ENCODE results near the gene GOLIM4.
A peak's percentile ranks its signal among the peaks of the same experiment; 100 is the strongest.

Gene GOLIM4

DNA sequence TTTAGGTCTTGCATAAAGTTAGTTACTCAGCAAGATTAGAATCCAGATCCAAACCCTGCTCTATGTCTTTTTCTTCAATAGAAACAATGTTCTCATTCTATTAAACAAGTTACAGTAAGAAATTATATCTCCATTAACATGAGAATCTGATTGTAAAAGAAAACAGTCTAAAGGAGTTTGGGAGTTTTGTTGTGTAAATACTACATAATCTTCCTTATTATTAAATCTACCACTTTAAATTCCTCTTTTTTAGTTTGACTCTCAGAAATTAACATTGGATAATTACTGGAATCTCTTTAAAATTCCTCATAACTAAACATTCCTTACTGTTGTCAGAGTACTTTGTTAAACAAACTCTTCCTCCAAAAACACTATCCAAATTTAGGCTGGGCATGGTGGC is 1.7 kb upstream of the GOLIM4 start:
- no peak for DNase-seq

GRCh38 chr3:168096210-168096652 is 507 bp upstream of the GOLIM4 start:
- DNase-seq, result no peak

GRCh38 chr3:168094877-168095610 is 680 bp downstream of the GOLIM4 start:
- peak; percentile 4 for DNase-seq

DNA sequence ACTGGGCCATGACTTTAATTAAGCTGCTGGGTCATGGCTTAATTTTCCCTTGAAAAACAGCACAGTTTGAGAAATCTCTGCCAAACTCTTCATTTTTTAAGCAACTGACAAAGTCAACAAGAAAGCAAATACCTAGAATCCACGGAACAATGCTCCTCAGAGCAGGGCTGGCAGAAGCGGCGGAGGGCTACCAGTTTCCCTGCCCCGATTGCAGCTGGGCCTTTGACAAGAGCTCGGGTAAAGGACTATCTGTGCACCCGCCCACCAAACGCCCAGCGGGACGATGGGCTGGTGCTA is 1.2 kb downstream of the GOLIM4 start:
- no peak for DNase-seq

GRCh38 chr3:168093790-168094189 is 1.9 kb downstream of the GOLIM4 start:
- DNase-seq, result no peak

DNA sequence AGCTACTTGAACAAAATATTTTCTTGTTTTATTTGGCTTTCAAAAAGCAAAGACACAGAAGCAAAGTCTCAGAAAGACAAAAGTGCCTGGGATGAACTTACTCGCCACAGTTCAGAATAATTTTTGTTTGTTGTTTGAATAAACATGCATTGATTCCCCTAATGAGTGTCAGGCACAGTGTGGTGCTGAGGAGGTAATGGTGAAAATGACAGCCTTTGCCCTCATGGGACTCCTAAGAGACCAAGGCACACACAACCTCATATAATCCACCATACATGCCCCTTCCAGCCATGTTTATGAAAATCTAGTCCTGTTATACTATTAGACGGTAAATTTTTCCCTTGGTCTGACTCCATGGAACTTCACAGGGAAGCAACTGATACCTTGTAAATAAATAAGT is 2.5 kb downstream of the GOLIM4 start:
- DNase-seq, result no peak

DNA sequence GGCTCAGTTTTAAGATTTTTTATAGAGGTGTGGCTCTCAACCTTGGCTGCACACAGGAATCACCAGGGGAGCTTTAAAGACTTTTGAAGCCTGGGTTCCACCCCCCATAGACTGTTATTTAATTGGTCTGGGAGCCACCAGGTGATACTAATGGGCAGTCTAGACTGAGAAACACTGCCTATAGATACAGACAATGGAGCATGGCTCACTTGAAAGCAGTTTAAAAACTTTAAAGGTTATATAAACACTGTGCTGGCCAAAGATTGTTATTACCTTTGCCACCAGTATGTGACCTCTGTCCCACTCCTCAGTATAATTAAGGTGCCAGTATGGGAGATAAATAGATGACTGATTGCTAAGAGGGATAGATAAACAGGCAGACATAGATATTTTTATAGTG is 3.8 kb downstream of the GOLIM4 start:
- DNase-seq, result no peak

- no peak for DNase-seq
These were observed 4.3 kb downstream of the GOLIM4 start for GRCh38 chr3:168091302-168091858.

DNA sequence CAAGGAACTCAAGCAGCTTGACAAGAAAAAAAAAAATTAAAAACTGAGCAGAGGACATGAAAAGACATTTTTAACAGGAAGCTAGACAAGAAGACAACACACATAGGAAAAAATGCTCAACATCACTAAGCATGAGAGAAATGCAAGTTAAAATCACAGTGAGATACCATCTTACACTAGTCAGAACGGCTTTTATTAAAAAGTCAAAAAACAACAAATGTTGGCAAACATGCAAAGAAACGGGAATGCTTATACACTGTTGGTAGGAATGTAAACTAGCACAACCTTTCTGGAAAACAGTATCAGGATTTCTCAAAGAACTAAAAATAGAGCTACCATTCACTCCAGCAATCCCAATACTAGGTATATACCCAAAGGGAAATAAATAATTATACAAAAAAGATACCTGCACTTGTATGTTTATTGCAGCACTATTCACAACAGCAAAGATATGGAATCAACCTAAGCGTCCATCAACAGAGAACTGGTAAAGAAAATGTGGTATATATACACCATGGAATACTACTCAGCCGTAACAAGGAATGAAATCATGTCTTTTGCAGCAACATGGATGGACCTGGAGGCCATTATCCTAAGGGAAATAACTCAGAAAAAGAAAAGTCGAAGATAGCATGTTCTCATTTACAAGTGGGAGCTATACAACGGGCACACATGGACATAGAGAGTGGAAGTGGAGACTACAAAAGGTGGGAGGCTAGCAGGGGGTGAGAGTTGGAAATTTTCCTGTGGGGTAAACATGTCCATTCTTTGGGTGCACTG is 5.2 kb downstream of the GOLIM4 start:
- no peak for DNase-seq

GRCh38 chr3:168089179-168089771 is 6.4 kb downstream of the GOLIM4 start:
- DNase-seq, result no peak

DNA sequence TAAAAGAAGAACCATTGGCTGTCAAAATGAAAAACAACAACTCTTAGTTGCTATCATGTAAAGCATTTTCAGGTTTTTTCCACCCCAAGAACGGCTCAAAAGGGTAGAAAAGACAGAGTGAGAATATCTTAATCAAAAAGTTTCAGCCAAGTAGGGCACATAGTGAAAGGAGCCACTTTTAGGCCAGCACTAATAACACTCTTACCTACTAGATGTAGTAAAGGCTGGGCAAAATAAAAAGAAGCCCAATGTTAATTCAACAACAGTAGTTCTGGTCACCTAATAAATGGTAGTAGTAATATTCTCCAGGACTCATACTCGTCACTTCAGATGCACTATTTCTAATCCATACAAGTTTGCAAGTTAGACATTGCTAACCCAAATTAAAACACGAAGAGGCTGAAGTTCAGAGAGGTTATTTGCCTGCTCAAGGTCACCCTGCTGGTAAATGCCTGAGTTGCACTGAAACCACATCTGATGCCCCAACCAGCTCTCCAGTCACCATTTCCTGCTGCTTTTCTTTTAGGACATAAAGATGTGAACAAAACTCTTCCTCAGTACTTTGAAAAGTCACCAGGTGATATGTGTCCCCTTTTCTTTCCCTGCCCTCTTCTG is 7.5 kb downstream of the GOLIM4 start:
- no peak for DNase-seq

DNA sequence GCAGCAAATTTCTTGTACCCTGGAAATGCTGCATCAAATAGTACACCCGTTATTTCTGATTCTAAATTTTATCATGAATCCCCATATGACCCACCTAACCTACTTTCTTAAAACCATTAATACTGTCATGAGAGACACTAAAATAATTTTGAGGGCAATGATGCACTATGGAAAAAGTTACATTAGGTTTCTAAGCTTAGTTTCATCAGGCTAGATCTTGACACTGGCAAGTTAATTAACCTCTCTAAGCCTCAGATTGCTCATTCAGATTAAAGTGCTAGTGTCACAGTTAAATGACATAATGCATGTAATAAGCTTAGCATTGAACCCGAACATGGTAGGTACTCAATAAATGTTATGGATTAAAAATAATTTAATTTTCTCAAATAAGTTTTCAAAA is 8.2 kb downstream of the GOLIM4 start:
- no peak for DNase-seq

- no peak for DNase-seq
These were observed 9.0 kb downstream of the GOLIM4 start for GRCh38 chr3:168086541-168087260.

DNA sequence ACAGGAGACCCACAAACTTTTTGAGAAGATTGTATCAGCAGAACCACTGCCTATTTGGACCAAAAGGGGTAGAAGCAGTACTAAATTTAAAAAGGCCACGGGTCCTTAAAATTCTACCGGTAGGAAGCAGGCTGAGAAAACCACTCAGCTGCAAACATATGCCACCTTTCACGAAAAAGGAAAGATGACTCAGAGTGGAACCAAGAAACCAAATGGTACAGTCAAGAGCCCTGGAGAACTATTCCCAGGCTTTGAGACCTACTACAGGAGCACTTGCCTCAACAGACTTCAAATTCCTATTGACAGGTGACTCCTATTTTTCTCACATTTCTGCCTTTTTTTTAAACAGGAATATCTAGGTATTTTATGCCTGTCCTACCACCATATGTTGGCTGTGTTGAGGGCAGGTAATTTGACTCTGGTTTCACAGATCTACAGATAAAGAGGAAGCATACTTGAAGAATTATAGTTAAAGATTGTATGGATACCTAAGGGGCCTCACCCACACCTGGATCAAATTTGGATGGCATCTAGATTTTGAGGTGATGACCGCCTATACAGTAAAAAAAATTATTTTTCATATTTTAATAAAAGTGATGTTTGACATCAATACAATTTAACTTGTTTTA is 10.1 kb downstream of the GOLIM4 start:
- DNase-seq, result no peak

DNA sequence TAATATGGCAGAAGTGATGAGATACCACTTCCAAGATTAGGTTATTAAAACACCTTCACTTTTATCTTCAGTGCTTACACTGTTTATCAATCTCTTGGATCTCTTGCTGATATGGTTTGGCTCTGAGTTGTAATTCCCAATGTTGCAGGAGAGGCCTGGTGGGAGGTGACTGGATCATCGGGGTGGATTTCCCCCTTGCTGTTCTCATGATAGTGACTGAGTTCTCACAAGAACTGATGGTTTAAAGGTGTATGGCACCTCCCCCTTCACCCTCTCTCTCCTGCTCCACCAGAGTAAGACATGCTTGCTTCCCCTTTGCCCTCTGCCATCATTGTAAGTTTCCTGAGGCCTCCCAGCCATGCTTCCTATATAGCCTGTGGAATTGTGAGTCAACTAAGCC is 11.8 kb downstream of the GOLIM4 start:
- DNase-seq, result no peak

- no peak for DNase-seq
These were observed 13.9 kb downstream of the GOLIM4 start for GRCh38 chr3:168081856-168082255.

DNA sequence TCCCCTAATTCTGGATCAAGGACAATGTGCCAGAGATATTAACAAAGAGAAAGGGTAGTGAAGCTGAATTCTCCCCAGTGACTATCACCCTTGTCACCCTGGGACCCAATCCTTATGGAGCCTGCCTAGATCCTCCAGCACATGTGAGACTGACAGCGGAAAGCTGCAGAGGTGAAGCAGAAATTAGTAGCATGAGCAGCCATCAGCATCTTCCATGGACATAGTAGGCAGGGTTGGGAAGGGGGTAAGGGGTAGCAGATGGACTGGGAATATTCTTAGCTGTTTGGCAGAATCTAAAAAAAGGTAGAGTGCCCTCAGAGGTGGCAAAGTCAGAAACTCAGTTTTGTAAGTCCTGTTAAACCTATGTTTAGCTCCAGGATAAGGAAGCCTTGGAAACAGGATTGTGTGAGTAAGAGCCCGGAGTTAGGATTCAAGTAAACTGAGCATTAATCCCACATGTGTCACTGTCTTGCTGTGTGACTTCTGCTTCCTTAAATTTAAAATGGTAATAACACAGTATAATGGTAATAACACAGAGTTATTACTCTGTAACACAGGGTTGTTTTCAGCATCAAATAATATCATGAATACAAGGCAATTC is 14.5 kb downstream of the GOLIM4 start:
- DNase-seq, result no peak

- no peak for DNase-seq
These were observed 15.1 kb downstream of the GOLIM4 start for GRCh38 chr3:168080499-168081170.

DNA sequence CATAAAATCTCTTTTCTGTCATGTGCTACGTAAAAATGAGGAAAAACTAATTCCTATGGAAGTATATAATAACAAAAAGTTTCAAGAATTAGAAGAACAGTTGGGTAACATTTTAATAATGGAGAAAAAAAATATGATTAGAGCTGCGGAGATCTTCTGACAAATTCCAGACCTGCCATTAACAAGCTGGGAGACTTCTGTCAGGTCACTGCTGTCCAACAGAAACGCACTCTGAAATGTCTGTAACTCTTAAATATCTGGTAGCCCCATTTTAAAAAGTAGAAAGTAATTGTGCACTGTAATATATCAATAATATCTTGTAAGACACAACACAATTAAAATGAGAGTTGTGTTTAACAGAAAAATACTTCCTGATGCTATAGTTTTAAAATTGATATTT is 15.7 kb downstream of the GOLIM4 start:
- no peak for DNase-seq

- DNase-seq, result no peak
These were observed 18.6 kb downstream of the GOLIM4 start for GRCh38 chr3:168077091-168077490.
